Left lung (tissue), 10 donors: ENCODE data around the gene RSPO1. TPM values are rescaled to one million over a fixed set of nuclear protein-coding genes. Genes with fewer than 3 reads are reported as not detected.
A peak's percentile ranks its signal among the peaks of the same experiment; 100 is the strongest.

ENCODE experiments used
- ATAC-seq: fragments of 200-7000 bp; cut with Tn5 transposase; one replicate; pipeline ENCODE4 v1.9.1; 2020; ENCODE audit warnings: moderate library complexity
- DNase-seq, 4 donors: peaks; one replicate each; pipeline ENCODE4 v3.0.0-alpha.2; 2013 to 2020
- H3K27ac ChIP-seq, 2 donors: fragments of 200-600 bp; sonication (generic) in 1 of 2; one replicate each; pipeline versions ENCODE4 v1.5.0 to v1.8.0; 2020 to 2021
- H3K27me3 ChIP-seq, 2 donors: fragments of 200-600 bp; sonication (generic) in 1 of 2; one replicate each; pipeline versions ENCODE4 v1.5.0 to v1.8.0; 2020 to 2021
- H3K36me3 ChIP-seq, 2 donors: fragments of 200-600 bp; sonication (generic) in 1 of 2; one replicate each; pipeline versions ENCODE4 v1.5.0 to v1.8.0; 2020 to 2021
- H3K4me1 ChIP-seq, 2 donors: fragments of 200-600 bp; one replicate each; pipeline ENCODE4 v1.8.0; 2021
- H3K4me3 ChIP-seq, 2 donors: fragments of 200-600 bp; sonication (generic) in 1 of 2; one replicate each; pipeline versions ENCODE4 v1.5.0 to v1.8.0; 2020 to 2021; ENCODE audit warnings: mild to moderate bottlenecking in 1 of 2
- H3K9me3 ChIP-seq, 2 donors: fragments of 200-600 bp; sonication (generic) in 1 of 2; one replicate each; pipeline versions ENCODE4 v1.5.0 to v1.8.0; 2020 to 2021
- intact Hi-C, 2 donors: fragments of 100-400 bp; cut with DNase I; formaldehyde crosslinking; loops; one replicate each; pipeline versions ENCODE4 v1.11.2 to v1.14.2; 2022
- polyA plus RNA-seq, 6 donors: library from polyadenylated mRNA; unstranded; fragments of 120-200 nt; gene quantifications; one replicate each; pipeline ENCODE4 v1.2.1, GENCODE V29; 2013; ENCODE audit not compliant: insufficient read length in 6 of 6
- total RNA-seq, 2 donors: library from RNA; stranded (reverse); fragmentation: NEBNext Ultra II Directional; extraction: Animal tissue kit (Norgen Biotek cat#: 25700); gene quantifications; one replicate each; pipeline ENCODE4 v1.2.1, GENCODE V29; 2021
- TF ChIP-seq, protein P1 (sequence below), 2 donors: fragments of 200-600 bp; sonication (generic) in 1 of 2; IDR thresholded peaks; one replicate each; pipeline versions ENCODE4 v1.5.0 to v1.8.0; 2021; ENCODE audit warnings: antibody characterized with exemption in 2 of 2
- donor health status: DM: no; HTN: yes; CAD: no.
- donor health status: DM: no; HTN: no; CAD: no.

RSPO1 gene
- total and polyA plus RNA-seq, 8 donors = 0.52 to 2.2 (median 1.5) TPM

- ATAC-seq = no peak
- no peak for DNase-seq
- H3K9me3 ChIP-seq = no peaks in the 10 kb centered on the region
- no peak overlapping the region for H3K27ac ChIP-seq
- TF ChIP-seq, protein P1, sequence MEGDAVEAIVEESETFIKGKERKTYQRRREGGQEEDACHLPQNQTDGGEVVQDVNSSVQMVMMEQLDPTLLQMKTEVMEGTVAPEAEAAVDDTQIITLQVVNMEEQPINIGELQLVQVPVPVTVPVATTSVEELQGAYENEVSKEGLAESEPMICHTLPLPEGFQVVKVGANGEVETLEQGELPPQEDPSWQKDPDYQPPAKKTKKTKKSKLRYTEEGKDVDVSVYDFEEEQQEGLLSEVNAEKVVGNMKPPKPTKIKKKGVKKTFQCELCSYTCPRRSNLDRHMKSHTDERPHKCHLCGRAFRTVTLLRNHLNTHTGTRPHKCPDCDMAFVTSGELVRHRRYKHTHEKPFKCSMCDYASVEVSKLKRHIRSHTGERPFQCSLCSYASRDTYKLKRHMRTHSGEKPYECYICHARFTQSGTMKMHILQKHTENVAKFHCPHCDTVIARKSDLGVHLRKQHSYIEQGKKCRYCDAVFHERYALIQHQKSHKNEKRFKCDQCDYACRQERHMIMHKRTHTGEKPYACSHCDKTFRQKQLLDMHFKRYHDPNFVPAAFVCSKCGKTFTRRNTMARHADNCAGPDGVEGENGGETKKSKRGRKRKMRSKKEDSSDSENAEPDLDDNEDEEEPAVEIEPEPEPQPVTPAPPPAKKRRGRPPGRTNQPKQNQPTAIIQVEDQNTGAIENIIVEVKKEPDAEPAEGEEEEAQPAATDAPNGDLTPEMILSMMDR (IDR thresholded peaks at IDR 0.05) = no peak
- H3K4me3 ChIP-seq = no peak overlapping the region
- H3K27me3 ChIP-seq = peaks cover 0 to 12% of the 10 kb centered on the region in 2 donors
- H3K4me1 ChIP-seq = peaks cover 0 to 4% of the 10 kb centered on the region in 2 donors
- peaks cover 0 to 12% of the 10 kb centered on the region in 2 donors for H3K36me3 ChIP-seq
- intact Hi-C loops = no loop called here
Observed at GRCh38 chr1:37677143-37677439, 42.4 kb upstream of the RSPO1 start.

DNA sequence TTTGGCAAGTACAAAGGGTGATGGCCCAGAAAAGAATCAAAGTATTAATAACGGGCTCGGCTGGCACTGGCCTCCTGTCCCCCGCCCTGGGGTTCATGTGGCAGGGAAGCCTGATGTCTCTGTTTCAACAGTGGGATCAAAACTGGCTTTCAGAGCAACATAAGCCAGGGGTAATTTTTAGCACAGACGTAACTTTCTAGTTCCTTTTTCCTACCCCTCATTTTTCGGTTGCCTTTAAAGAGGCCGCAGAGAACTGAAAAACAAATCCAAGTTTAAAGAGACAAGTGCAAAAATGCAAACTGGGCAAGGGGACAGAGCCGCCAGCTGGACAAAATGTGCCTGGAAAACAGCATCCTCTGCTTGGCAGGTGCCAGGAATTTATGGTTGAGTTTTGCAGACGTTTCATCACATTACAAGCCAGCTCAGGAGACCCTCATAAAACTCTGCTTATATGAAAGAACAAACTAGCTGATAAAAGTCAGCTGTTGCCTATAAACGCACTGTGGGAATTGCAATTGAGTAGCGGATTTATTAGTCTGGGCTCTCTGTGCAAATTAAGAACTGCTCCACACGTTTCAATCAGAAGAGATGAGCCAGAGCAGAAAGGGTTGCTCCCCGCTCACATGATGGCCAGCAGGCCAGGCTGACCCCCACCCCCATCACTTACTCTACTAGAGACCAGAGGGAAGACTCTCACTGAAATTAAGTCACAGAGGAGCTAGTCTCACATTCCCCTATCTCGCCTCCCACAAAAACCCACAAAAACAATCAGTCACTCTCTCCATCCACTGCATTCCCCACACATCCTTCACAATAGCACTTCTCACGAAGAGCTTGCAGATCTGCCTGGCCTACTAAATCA lies 41.8 kb upstream of the RSPO1 start:
- intact Hi-C loops = no loop called here
- TF ChIP-seq, protein P1 (IDR thresholded peaks at IDR 0.05) = no peak
- peaks cover 0 to 15% of the 10 kb centered on the region in 2 donors for H3K27me3 ChIP-seq
- DNase-seq (peak in 2 of 4 donors; percentile 14 to 36), ATAC-seq (no peak)
- peaks cover 0 to 3% of the 10 kb centered on the region in 2 donors for H3K4me1 ChIP-seq
- H3K9me3 ChIP-seq = no peaks in the 10 kb centered on the region
- no peak overlapping the region for H3K4me3 ChIP-seq
- no peak overlapping the region for H3K27ac ChIP-seq
- H3K36me3 ChIP-seq = peaks cover 0 to 8% of the 10 kb centered on the region in 2 donors

GRCh38 chr1:37673920-37674319 lies 39.2 kb upstream of the RSPO1 start:
- TF ChIP-seq, protein P1 (IDR thresholded peaks at IDR 0.05) = no peak
- intact Hi-C loops = no loop called here
- ATAC-seq = no peak
- Histone ChIP-seq H3K4me1 (peaks cover 0 to 3% of the 10 kb centered on the region in 2 donors), H3K4me3 (no peak overlapping the region), H3K27me3 (peaks cover 0 to 38% of the 10 kb centered on the region in 2 donors), H3K36me3 (no peaks in the 10 kb centered on the region), H3K27ac (no peak overlapping the region), H3K9me3 (no peaks in the 10 kb centered on the region)
- DNase-seq = no peak

DNA sequence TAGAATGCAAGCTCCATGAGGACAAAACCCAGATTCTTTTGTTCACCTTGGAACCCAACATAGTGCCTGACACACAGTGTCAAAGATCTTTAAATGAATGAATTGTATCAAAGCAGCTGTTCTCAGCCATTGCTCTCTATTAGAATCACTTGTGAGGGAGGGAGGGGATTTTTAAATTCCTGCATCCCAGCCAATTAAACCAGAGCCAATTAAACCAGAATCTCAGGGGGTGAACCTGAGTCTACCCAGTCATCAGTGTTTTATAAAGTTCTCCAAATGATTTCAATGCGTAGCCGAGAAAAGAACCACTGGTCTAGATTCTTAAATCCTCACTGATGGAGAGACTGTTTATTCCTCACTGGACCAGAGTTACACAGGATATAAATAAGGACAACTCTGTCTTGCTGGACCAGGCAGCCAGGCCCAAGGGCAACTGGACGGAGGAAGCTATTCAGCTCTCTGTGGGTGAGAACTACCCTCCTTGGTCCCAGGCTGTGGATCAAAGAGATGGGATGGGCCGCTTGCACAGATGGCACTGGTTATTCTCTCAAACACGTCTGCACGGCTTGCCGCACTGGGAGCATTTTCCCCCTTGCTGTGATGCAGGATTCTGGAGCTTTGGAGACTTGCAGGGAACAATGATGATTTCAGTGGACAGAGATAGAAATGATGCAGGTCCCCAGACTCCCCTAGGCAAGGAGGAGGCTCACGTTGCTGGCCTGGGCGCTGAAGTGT lies 37.6 kb upstream of the RSPO1 start:
- H3K4me3 ChIP-seq = no peak overlapping the region
- H3K27ac ChIP-seq = no peak overlapping the region
- intact Hi-C loops = no loop called here
- no peaks in the 10 kb centered on the region for H3K9me3 ChIP-seq
- TF ChIP-seq, protein P1 (IDR thresholded peaks at IDR 0.05) = no peak
- DNase-seq = no peak
- H3K36me3 ChIP-seq = no peaks in the 10 kb centered on the region
- peaks cover 0 to 47% of the 10 kb centered on the region in 2 donors for H3K27me3 ChIP-seq
- H3K4me1 ChIP-seq = peaks cover 0 to 3% of the 10 kb centered on the region in 2 donors
- ATAC-seq = no peak

- H3K4me3 ChIP-seq = no peak overlapping the region
- H3K27me3 ChIP-seq = peaks cover 0 to 47% of the 10 kb centered on the region in 2 donors
- H3K9me3 ChIP-seq = no peaks in the 10 kb centered on the region
- intact Hi-C loops = no loop called here
- no peak for DNase-seq
- TF ChIP-seq, protein P1 (IDR thresholded peaks at IDR 0.05) = no peak
- no peak overlapping the region for H3K27ac ChIP-seq
- no peaks in the 10 kb centered on the region for H3K4me1 ChIP-seq
- ATAC-seq = no peak
- no peaks in the 10 kb centered on the region for H3K36me3 ChIP-seq
Observed at GRCh38 chr1:37671261-37671660, 36.6 kb upstream of the RSPO1 start.
